Measurements from ENCODE around the gene PER2.

Gene PER2

GRCh38 chr2:238262496-238263122 lies 25.8 kb downstream of the PER2 start:
- no peak for DNase-seq

GRCh38 chr2:238261718-238262375 lies 26.6 kb downstream of the PER2 start:
- DNase-seq: no peak

GRCh38 chr2:238260883-238261282 lies 27.5 kb downstream of the PER2 start:
- no peak for DNase-seq

DNA sequence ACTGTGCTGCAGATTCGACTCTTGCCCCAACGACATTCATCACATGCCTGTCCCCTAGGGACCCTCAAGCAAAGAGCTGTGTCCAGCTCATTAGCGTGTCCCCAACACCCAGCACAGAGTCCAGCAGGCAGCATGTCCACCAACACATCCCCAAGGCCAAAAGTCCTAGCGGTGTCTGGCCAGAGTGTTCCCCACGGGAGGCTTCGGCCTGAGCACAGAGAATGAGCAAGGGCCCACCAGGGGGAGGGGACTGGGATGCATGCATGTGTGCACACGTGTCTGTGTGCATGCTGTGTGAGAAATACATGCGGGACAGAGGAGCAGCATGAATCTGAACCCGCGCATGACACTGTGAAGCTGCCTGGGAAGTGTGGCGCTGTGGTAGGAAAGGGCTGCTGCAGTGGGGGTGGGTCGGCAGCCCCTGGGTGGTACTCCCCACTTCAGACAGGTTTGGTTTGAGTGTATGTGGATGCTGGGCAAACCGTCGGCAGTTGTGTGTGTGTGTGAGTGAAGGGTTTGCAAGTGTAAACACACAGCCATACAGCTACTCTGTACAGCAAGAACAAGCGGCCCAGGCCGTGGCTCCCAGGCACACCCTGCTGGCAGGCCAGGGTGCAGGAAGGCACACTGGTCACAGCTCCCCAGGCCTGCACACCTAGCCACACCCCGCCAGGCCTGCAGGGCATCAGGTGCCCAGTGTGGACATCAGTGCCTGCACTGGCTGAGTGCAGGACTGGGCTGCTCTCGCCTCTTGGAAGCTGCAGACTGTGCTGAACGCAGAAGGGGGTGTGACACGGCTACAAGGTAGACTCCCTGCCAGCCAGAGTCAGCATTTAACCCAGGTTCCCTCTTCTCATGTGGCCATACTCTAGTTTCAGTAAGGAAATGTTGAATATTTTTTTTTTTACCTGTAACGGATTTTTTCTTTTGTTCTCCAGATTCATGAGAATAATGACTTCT lies 29.1 kb downstream of the PER2 start:
- DNase-seq: no peak

- DNase-seq: no peak
These were observed 30.4 kb downstream of the PER2 start for GRCh38 chr2:238257786-238258700.

GRCh38 chr2:238256594-238257104 lies 31.8 kb downstream of the PER2 start:
- DNase-seq: peak; percentile 79

DNA sequence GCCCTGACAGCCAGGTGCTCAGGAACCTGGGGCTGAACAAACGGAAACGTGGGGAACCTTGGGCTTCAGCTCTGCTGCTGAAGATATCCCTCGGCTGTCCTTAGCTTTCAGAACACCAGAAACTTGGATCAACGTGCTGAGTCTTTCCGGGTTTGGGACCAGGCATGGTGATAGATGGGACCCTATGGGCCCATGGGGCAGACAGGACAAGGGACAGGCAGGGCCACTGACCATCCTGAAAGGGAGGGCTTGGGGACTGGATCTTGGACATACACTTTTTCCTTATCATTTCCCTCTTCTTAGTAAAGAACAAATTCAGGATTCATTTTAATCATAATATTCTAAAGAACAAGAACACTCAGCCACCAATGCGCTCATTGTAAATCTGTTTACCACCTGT lies 32.3 kb downstream of the PER2 start:
- DNase-seq: no peak

DNA sequence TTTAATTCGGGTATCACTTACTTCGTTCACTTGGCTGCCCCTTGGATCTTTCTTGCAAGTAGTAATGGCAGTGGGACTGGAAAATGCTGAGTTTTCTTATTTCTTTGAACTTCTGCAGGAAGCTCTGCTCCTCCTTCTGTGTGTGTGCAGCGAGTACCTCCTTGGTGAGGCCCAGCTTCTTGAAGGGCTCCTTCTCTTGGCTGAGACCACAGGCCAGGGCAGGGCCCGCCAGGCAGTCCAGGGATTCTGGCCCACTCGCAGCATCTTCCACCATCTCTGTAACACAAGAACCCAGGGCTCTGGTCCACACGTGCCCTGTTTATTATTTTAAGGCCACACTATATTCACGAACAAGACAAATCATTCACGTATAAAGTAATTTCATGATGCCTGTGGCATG lies 32.8 kb downstream of the PER2 start:
- DNase-seq: no peak

DNA sequence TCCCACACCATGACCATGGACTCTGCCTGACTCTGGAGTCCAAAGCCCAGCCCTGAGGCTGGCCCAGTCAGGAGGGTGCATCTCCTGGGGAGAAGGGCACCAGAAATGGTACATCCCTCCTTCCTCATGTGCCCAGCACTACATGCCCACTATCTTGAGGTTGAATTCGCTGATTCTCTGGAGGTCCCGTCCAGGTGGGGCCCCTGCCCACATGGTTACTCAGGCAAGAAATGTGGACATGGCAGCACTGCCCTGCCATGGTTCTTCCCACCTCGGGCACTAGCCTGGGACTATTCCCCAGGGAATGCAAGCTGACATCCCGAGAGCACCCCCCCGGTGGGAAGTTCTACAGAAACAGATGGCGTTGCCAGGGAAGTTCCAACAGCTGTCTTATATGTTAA lies 33.3 kb downstream of the PER2 start:
- no peak for DNase-seq

- DNase-seq: no peak
These were observed 34.2 kb downstream of the PER2 start for GRCh38 chr2:238254095-238254723.

DNA sequence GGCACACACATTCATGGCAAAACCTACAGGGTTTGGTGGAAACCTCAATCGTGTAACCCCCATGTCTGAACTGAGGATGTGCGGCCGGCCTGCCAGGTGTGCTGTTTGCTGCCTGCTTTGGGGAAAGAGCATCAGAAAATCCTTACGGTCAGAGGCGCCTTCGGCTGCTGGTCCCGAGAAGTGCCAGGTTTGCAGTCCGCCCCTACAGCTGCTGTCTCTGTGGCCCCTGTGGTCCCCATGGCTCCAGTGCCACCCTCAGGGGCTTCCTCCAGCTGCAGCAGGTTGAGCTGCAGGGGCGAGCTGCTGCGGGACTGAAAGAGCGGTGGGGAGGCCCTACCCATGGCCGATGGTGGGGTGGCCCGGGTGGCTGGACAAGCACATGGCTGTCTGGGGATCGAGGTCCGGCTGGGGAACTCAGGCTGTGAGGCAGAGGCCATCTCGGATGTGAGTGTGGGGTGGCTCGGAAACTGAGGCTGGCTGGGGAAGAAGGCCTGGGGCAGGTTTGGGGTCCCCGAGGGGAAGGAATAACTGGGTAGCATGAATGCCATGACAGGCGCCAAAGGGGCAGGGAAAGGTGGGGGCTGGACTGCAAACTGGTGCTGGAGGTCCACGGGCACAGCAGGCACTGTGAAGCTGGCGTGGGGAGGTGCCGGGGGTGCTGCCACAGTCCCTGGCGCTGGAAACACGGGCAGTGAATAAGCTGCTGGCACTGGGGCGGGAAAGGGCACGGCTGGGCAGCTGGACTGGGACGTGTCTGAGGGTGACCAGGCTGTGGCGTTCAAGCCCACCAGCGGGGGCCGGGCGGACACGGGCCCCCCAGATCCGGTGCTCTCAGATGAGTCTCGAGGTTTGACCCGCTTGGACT lies 35.4 kb downstream of the PER2 start:
- no peak for DNase-seq

DNA sequence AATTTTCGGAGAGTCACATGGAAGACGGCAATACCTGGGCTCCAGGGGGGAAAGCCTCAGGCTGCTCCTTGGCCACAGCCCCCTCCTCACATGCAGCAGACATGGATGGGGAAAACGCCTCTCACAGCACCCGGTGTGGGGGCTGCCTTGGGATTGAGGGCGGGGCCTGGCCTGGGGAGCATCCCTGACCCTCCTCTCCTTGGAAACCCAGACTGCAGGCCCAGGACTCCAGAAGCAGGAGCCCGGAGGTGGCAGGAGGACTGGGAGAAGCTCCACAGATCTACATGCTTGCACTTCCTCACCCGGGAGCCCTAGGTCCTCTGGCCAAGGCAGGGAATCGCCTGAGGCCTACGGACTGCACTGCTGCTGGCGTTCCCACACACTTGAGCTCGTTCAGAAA lies 36.4 kb downstream of the PER2 start:
- no peak for DNase-seq

DNA sequence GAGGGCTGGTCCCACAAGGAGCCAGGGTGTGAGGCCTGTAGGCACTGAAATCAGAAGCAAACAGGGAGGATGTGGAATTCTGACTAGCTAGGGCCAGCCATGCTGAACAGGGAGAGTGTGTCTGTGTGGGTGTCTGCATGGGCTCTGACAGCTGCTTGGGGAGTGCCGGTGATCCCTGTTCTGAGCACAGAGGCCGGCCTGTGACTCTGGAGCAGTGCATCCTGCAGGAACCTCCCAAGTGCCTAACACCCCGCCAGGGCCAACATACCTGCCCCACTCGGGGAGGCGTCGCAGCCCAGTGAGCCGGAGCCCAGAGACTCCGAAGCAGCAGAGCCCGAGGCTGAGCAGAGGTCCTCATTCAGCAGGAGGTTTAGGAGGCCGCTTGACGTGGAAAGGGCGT lies 37.1 kb downstream of the PER2 start:
- no peak for DNase-seq

- DNase-seq: no peak
These were observed 37.5 kb downstream of the PER2 start for GRCh38 chr2:238250896-238251295.

DNA sequence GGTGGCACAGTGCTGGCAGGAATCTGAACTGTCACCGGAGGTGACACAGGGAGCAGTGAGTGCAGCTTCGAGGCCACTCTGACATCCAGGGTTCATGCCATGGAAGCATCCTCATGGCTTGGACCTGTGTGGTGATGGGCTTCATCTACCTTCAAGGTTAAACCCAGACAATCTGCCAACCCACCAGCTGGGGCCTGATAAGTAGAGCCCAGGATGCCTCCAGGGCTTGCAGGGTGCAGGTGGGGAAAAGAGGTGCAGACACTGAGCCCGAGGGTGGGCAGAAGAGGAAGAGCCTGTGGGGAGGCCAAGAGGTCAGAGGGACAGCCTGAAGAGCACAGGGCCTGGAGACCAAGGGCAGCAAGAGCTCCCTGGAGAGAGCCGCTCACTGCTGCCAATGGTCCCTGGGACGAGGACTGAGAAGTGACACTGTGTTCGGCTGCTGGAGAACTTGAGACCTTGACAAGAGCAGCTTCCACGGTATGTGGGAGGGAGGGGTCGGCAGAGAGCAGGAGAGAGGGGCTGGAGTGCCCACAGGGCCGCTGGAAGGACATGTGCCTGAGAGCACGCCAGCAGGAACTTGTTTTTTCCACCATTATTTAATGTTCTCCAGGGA lies 40.5 kb downstream of the PER2 start:
- no peak for DNase-seq

DNA sequence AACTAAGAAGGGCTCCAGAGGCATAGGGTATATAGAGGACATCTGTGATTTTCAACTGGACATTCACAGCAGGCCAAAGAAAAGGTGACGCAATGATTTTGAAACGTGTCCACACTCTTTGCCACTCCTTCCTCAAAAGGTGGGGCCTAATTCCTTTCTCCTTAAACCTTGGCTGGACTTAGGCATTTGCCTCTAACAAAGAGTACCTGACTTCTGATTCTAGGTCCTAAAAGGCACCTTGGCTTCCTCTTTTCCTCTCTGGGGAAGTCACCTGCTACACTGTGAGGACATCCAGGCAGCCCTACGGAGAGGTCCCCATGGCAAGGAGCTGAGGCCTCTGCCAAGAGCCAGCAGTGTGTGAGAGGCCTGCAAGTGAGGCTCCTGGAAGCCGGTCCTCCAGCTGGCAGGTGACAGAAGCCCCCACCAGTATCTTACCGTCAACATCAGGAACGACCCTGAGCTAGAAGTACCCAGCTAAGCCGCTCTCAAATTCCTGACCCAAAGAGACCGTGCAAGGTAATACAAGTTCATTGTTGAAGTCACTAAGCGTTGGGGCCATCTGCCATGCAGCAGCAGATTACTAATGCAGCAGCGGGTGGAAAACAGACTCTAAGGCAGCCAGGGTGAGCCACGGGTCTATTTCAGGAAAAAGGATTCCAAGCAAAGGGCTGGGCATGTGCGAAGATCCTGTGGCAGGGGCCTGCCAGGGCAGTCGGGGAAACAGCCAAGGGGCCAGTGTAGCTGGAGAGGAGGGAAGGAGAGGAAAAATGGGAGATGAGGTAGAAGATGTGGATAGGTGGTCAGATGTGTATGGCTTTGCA lies 41.2 kb downstream of the PER2 start:
- no peak for DNase-seq

GRCh38 chr2:238244151-238244550 lies 44.3 kb downstream of the PER2 start:
- no peak for DNase-seq

DNA sequence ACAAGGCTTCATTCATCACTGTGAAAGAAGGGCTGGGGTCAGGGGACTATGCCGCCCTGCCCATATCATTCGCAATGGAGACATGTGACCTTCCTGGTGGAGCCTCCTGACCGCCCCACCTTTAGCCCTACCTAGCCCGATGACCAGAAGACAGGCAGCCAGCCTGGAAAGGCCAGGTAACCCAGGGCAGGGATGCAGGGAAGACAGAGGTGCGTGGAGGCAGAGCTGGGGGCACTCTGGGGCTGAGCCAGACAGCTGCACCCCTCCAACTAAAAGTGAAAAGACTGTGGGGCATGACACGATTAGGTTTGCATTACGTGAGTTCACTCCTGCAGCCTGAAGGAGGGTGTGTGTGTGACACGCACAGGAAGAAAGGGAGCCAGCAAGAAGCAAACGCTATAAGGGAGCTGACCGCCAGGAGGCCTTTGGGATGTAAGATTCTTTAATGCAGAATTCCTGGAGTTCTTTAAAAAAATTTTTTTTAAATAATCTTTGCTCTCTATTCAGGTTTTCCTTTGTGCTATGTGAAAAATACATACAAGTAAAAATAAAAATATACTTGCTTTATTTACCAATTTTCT lies 44.8 kb downstream of the PER2 start:
- no peak for DNase-seq
